GM04504 (cell line): ENCODE results near the gene SOX9.
"Not testable (repeated sequence)": the region's sequence is repeated elsewhere in the genome, so short reads cannot be mapped to it uniquely, and the experiment has no call there.

Experiments
- DNase-seq: peaks from one replicate; pipeline ENCODE4 v3.0.0-alpha.2; 2012; ENCODE audit warnings: low read depth

The SOX9 gene

DNA sequence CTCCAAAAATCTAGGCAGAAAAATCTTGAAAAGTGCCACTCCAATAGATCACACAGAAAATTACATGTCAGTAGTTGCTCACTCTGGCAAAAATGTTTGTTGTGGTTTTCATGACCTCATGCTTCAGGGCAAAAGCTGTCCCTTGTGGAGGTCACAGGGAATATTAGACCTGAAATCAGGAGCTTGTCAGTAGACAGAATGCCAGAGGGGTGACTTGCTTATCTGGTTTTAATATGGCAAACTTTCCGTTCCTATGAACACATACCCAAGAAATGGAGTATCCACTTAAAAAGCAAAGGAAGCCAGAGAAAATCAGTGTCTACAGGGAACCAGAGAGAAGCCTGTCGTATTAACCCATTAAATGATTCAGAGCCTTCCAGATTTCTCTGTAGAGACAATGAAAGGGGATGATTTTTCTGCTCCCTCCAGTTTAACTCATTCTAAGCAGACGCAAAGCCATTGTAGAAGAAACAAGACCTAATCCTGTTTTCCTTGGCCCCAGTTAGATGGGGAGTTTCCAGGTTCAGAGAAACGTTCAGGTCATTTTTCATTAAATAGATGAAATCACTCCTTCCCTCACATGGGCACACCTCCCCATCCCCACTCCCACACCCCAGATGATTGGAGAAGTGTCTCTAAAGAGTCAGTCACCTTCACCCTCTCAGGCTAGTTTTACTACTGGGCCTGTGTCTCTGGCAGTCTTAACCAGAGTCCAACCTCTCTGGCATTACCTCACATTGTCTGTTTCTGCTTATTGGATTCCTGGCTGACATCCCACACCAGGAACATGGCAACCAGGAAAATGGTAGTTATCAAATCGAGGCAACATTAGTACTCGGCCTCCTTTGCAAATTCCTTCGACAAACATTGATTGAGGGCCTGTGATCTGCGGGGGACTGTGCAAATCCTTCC, 6.0 kb downstream of the SOX9 start:
- DNase-seq = no peak

GRCh38 chr17:72128039-72128438, 7.2 kb downstream of the SOX9 start:
- no peak for DNase-seq

DNA sequence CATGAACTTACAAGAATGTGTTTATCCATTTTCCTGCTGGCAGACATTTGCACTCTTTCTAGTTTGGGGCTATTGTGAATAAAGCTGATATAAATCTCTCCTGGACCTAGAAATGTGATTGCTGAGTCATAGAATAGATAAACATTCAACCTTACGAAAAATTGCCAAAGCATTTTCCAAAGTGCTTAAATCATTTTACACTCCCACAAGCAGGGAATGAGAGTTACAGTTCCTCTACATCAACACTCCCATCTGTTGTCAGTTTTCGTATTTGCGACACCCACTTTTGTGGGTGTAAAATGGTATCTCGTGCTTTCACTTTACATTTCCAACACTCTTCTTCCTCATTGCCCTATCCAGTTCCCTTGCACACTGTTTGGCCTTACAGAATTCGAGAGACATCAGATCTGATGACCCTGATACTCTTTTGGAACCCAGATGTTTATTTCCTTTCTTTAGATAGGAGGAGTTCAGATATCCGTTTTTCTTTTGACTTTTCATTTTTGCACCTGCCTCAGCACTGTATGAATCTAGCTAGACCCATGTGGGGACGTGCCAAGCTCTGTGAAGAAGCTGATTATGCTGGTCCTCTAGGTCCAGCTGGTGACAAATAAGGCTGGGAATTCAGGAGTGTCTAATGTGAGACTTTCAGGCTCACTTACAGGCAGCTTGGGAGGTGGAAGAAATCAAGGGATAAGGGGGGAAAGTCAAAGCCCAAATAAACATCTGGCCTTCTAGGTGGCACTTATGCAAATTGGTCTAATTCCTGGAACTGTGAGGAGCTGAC, 14.0 kb downstream of the SOX9 start:
- no peak for DNase-seq

- DNase-seq = no peak
Observed at GRCh38 chr17:72135546-72136325, 14.9 kb downstream of the SOX9 start.

DNA sequence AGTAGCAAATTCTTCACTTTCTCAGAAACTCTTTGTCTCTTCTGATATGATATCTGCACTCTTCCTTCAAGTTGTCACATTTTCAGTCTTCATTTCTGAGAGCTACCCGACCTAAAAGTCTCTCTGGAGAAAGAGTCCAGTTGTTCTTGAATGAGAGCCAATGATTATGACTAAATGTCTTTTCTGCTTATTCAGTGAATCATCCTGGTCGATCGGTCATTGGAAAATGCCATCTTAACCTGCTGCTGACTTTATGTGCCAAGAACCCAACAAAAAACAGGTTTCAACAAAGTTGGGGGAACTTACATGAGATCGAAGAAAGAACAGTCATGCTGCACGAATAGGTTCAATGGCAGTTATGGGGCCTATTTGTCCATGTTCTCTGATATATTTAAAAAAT, 15.9 kb downstream of the SOX9 start:
- no peak for DNase-seq

- DNase-seq = no peak
Observed at GRCh38 chr17:72137161-72137560, 16.3 kb downstream of the SOX9 start.

DNA sequence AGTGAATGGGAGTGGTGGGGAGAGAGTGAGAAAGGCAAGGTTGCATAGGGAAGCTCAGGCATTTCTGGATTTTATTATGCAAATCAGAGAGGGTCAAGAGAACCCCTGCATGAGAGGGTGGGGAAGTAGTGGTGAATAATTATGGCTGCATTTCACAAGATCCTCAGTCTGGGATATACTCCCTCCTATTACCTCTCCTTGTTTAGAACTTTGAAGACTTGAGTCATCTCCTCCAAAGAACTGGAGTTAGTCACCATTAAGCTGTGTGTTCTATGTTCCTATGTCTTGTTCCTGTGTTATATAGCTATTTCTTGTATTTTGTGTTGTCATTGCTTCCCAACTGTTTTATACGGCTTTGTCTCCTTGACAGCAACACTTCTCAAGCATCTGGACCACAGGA, 18.4 kb downstream of the SOX9 start:
- DNase-seq = no peak

DNA sequence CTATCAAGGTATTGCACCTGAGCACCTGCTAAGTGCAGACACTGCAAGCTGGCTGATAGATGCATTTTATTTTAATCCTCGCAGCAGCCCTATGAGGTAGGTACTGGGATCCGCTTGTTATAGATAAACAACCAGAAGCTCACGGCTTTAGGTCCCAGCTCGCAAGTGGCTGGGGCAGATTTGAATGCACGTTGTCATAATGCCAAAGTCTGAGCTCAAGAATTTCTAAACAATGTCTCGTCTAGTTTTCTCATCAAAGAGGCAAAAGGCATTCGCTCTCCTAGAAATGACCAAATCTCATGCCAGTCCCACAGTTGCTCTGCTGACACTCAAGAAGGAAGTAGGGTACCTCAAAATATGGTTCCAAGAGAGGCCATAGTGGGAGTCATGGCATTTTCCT, 20.5 kb downstream of the SOX9 start:
- no peak for DNase-seq

DNA sequence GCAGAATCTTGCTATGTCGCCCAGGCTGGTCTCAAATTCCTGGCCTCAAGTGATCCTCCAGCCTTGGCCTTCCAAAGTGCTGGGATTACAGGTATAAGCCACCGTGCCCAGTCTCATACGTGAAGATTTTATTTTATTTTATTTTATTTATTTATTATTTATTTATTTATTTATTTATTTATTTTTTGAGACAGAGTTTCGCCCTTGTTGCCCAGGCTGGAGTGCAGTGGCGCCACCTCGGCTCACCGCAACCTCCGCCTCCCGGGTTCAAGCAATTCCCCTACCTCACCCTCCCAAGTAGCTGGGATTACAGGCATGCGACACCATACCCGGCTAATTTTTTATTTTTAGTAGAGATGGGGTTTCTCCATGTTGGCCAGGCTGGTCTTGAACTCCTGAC, 21.3 kb downstream of the SOX9 start:
- not testable (repeated sequence) for DNase-seq

GRCh38 chr17:72142614-72143013, 21.8 kb downstream of the SOX9 start:
- DNase-seq = no peak

GRCh38 chr17:72143245-72143644, 22.4 kb downstream of the SOX9 start:
- no peak for DNase-seq

GRCh38 chr17:72144101-72144500, 23.3 kb downstream of the SOX9 start:
- DNase-seq = no peak

DNA sequence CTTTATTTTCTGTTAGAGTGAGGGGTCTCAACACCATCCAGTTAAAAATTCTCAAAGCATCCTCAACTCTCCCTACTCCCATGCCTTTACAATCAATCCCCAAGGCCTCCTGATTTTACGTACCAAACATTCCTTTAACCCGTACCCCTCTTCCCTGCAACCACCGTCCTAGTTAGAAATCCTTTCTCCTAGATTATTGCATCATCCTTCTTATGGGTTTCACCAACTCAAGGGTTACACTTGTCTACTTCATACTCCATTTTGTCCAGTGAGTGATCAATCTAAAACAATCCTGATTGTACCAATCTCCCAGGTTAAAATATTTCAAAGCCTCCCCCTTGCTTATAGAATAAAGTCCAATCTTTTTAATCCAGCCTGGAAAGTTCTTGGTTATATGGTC, 24.7 kb downstream of the SOX9 start:
- no peak for DNase-seq

DNA sequence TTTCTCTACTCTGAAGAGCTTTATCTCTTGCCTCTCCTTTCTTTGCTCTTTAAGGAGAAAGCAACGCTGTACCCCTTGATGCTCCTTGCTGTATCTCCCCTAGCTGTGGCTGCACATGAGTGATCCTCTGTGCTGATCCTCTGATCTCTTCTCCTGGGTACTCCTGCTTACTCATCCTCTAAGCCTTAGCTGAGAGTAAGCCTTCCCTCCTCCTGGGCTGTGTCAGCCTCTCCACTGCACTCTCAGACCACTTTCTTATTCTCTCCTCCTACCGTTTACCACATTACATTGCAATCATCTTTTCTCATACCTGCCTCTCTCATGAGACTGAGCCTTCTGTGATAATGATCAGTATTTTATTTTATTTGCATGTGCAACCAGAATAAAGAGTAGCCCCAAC, 25.1 kb downstream of the SOX9 start:
- DNase-seq = no peak

DNA sequence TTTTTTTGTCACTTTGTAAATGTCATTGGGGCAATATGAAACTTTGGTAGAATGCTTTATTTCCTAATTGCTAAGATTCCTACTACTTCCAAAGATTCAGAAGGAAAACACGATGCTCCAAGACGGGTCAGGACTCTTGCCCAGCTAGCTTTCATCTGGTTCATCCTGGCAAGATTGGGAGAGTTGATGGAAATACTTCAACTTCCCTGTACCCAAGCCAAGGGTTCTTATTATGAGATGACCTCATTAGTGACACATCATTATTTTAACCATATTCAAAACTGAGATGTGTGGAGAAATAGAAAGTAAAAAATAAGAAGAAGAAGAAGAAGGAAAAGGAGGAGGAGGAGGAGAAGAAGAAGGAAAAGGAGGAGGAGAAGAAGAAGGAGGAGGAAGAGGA, 25.6 kb downstream of the SOX9 start:
- no peak for DNase-seq

GRCh38 chr17:72150632-72151460, 30.0 kb downstream of the SOX9 start:
- DNase-seq = no peak

- DNase-seq = no peak
Observed at GRCh38 chr17:72151565-72152386, 31.0 kb downstream of the SOX9 start.

- DNase-seq = no peak
Observed at GRCh38 chr17:72152387-72152929, 31.6 kb downstream of the SOX9 start.

DNA sequence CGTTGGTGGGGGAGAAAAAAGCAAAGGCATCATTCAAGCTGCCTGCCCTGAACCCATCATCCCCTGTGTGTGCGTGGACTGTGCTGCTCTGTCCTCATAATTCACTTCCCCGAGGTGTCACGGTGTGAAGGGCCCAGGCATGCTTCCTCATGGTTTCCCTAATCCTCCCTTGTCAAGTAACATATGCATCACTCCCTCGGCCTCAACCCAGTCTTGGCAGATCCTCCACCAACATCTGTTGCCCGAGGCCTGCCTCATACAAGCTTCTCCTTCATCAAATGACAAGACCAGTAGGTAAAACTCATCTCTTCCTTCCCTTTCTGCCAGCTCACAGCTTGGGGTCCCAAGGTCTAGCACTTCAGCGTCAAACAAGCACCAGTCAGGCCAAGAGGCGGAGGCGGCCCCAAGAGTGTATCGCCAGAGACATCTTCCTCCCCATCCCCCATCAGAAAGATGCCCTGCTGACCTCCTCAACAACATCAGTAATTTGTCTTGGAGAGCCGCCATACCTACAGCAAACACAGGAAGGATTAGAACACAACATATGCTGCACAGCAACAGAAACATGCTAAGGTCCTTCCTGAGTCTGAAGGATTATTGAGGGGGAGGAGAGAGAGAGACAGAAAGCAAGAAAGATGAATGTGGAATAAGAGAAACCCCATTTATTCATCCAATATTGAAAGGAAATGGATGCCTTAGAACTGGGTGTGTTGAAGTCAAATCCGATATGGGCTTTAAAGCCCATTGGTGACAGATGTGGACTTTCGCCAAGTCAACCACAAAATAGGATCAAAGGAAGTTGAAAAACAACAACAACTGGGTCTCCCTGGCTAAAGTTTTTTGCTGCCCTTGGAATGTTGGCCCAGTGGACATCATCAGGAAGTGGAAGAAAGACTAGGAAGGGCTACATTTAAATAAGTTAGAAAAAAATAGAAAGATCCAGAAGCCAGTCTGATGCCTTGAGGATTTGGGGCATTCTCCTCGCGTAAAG, 38.4 kb downstream of the SOX9 start:
- no peak for DNase-seq
